HK-2 (cell line): Measurements from ENCODE around the gene OXCT2.

ENCODE experiments used
- DNase-seq: peaks from one replicate; pipeline ENCODE4 v3.0.0-alpha.2; 2018; ENCODE audit not compliant: unreplicated experiment

OXCT2 gene

DNA sequence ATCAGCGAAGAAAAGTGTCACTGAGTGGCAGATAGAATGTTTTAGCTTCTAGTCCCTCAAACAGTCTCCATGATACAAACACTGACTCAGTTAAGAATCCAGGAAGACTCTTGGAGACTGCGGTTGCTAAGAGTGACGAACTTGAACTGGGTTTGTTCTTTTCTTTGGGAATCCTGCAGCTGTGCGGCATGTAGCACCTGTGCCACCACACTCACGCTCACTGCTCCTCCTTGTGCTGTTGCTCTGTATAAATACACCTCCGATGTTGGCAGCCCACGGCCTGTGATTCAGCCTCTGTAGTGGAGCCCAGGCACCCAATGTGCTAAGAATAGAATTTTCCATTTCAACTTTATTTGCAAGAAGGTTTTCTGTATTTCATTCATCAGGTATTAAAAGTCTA, 38.0 kb downstream of the OXCT2 start:
- DNase-seq, result no peak

- no peak for DNase-seq
These were observed 38.4 kb downstream of the OXCT2 start for GRCh38 chr1:39732730-39733129.

DNA sequence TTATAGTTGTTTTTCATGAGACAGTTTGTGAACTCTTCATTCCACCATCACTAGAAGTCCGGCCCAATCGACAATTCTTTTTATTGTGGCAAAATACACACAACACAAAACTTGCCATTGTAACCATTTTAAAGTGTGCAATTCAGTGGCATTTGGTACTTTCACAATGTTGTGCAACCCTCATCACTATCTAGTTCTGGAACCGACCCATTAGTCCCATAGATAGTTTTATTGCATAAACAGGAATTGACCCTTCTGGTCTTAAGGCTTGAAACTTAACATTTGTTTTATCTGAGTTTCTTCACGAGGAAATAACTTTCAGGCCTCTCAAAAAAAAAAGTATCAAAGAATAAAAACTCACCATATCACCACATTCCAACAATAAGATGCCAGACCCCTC, 41.3 kb downstream of the OXCT2 start:
- DNase-seq, result no peak

DNA sequence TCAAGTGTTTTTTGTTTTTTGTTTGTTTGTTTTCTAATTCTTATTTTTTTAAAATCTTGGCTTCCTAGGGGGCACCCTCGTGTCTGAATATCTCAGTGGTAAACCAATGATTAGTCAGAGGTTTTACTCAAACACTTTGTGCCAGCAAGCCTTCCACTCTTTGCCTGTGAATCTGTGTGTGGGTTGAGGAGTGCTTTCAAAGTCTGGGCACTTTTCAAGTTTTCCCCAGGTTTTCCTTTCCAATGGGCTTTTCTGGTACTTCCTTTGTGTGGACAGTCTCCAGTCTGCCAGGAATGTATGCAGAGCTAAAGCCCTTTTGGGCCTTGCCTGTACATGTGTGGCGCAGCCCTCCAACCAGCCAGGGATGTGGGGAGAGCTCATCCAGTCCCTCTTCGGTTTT, 42.1 kb downstream of the OXCT2 start:
- DNase-seq, result no peak

DNA sequence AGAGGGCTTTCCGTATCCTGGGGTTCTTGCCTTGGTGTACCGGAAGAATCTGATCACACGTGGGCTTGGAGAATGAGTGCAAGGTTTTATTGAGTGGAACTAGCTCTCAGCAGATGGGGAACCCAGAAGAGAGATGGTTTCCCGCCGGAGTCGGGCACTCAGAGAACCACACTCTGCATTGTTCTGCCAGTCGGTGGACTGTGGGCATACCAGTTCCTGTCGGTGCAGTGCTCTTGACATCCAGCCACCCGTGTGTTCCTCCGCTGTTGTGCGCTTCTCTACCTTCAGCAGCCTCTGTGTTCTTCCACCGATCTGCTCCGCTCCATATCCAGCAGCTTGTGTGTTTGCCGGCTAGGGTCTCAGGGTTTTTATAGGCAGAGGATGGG, 43.2 kb downstream of the OXCT2 start:
- no peak for DNase-seq

DNA sequence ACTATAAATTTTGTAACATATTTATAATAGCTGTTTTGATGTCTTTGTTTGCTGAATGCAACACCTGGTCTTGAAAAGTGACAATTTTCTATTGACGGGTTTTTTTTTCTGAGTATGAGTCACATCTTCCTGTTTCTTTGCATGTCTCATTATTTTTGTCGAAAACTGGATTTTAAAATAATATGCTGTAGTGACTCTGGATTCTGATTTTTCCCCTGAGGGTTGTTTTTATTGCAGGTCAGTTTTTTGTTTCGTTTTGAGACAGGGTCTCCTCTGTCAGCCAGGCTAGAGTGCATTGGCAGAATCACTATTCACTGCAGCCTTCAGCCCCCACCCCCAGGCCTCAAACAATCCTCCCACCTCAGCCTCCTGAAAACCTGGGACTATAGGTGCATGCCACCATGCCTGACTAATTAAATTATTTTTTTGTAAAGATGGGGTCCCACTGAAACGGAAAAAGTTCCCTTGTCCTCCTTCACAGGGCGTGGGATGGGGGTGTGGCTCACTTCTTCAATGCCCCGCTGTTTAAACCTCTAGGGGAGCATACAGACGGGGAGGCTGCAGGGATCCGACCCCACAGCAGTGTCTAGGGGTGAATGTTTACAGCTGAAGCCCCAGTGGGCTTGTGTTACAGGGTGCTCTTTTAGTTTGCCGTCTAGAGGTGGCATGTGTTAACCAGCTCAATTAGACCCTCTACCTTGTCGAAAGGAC, 43.8 kb downstream of the OXCT2 start:
- no peak for DNase-seq

DNA sequence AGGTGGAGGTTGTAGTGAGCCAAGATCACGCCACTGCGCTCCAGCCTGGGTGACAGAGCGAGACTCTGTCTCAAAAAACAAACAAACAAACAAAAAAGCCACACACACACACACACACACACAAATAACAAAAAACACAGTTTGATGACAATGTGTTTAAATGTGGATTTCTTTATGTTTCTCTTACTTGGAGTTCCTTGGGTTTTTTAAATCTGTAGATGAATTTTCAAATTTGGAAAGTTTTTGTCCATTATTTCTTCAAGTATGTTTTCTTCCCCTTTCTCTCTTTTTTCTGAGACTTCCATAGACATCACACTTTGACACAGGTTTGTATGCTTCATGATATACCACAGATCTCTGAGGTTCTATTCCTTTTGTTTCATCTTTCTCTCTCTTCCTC, 44.5 kb downstream of the OXCT2 start:
- no peak for DNase-seq

DNA sequence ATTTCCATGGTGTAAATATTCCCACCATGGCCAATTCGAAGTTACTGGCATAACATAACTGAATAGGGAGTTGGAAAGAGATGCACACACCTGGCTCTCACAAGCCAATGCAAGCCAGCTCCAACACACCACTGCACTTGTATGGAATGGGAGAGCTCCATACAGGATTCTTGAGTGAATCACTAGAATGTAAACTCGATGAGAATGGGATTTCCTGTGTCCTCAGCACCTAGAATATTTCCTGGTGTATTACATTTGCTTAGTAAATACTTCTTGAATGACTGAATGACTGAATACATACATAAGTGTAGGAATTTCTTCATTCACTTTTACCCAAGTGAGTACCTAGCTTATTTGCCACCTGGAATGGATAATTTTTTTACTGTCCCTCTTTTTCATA, 48.7 kb downstream of the OXCT2 start:
- no peak for DNase-seq

DNA sequence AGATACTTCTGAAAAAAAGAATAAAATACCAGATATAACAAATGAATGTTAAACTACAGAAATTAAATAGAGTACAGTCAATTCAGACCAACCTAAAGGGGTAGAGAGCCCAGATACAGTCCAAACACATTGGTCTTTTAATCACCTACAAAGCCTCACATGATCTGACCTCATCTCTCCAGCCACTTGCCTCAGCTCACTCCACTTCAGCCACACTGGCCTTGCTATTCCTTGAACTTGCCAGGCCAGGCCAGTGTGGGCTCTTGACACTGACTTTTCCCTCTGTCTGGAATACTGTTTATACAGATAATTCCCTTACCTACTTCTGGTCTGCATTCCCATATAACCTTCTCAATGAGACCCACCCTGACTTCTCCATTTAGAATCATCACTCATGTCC, 49.5 kb downstream of the OXCT2 start:
- no peak for DNase-seq

- DNase-seq, result no peak
These were observed 50.8 kb downstream of the OXCT2 start for GRCh38 chr1:39720094-39720999.
